NT2/D1 (cell line): ENCODE results near the gene TMEM106B.
"Not testable (repeated sequence)": the region's sequence is repeated elsewhere in the genome, so short reads cannot be mapped to it uniquely, and the experiment has no call there.

Experiments
- DNase-seq: peaks from one replicate; pipeline ENCODE4 v3.0.0-alpha.2; 2011; ENCODE audit warnings: low read depth, low spot score
- H3K27me3 ChIP-seq: 2 replicates; pipeline ENCODE4 v1.6.0; 2011; ENCODE audit warnings: mild to moderate bottlenecking; ENCODE audit not compliant: insufficient read length, insufficient read depth
- H3K36me3 ChIP-seq: 2 replicates; pipeline ENCODE4 v1.6.1; 2011; ENCODE audit warnings: mild to moderate bottlenecking, low read length, mixed read lengths; ENCODE audit not compliant: insufficient read depth, insufficient read length
- H3K4me1 ChIP-seq: 2 replicates; pipeline ENCODE4 v1.5.1; 2011; ENCODE audit not compliant: insufficient read depth, insufficient read length
- H3K4me3 ChIP-seq: 2 replicates; pipeline ENCODE4 v1.5.1; 2011; ENCODE audit warnings: low read depth; ENCODE audit not compliant: insufficient read length
- H3K9ac ChIP-seq: 2 replicates; pipeline ENCODE4 v1.6.0; 2011; ENCODE audit warnings: low read depth; ENCODE audit not compliant: insufficient read length
- H3K9me3 ChIP-seq: 2 replicates; pipeline ENCODE4 v1.5.1; 2011; ENCODE audit warnings: mild to moderate bottlenecking, low read length; ENCODE audit not compliant: insufficient read depth
- SUZ12 ChIP-seq: IDR thresholded peaks from 2 replicates; pipeline ENCODE4 v1.6.1; 2011; ENCODE audit not compliant: insufficient read length, insufficient read depth; ENCODE audit errors: extremely low read depth
- YY1 ChIP-seq: IDR thresholded peaks from 2 replicates; pipeline ENCODE4 v1.6.1; 2011; ENCODE audit not compliant: insufficient read length, insufficient read depth
- ZNF274 ChIP-seq: IDR thresholded peaks from 2 replicates; pipeline ENCODE4 v1.6.1; 2011; ENCODE audit warnings: mild to moderate bottlenecking, low read depth, low read length

Gene TMEM106B

DNA sequence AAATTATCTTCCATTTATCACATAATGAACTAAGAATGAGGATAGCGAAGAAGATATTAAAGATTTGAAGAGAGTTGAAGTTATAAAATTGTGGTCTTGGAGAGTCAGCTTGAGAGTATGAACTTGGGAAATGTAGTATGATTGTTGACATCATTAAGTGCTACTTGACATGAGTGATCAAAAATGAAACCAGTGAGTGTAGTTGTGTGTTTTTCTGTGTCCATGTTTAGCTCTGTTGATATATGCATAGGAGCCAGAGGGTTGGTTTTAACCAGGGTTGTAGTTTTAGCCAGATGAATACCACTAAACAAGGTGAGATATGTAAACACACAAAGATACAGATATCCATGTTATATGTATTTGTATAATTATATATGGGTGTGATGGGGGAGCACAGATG lies 6.2 kb downstream of the TMEM106B start:
- no peak for TF ChIP-seq YY1
- no peak for TF ChIP-seq ZNF274
- no peak for TF ChIP-seq SUZ12
- H3K9me3 ChIP-seq, result no peaks in the 10 kb centered on the region
- H3K4me1 ChIP-seq, result no peaks in the 10 kb centered on the region
- DNase-seq, result no peak
- peaks cover 20% of the 10 kb centered on the region for H3K36me3 ChIP-seq
- H3K4me3 ChIP-seq, result no peak overlapping the region
- H3K27me3 ChIP-seq, result no peaks in the 10 kb centered on the region
- no peak overlapping the region for H3K9ac ChIP-seq

DNA sequence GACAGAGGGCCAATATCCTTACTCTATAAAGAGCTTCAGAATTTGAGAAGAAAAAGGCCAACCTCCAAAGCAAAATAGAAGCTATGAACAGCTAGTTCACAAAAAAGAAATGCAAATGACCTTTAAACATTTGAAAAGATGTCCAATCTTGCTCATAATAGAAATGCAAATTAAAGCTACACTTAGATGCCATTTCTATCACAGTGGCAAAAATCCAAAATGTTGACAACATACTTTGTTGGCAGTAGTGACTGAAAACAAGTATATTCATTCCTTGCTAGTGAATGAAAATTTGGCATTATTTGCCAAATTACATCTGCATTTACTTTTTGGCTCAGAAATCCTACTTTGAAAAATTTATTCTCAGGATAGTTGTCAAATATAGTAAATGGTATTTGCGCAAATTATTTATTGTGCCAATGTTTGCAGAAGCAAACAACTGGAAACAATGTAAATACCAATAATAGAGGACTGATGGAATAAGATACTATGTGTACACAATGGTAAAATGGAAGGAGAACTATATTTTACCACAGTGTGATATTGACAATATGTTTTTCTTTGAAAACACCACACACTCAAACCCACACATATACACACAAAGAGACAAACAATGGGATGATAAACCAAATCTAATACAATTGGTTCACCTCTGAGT lies 9.4 kb downstream of the TMEM106B start:
- no peaks in the 10 kb centered on the region for H3K27me3 ChIP-seq
- H3K9ac ChIP-seq, result no peak overlapping the region
- DNase-seq, result no peak
- no peak overlapping the region for H3K4me3 ChIP-seq
- no peaks in the 10 kb centered on the region for H3K4me1 ChIP-seq
- H3K36me3 ChIP-seq, result peaks cover 12% of the 10 kb centered on the region
- no peaks in the 10 kb centered on the region for H3K9me3 ChIP-seq
- TF ChIP-seq ZNF274, result no peak
- TF ChIP-seq SUZ12, result no peak
- TF ChIP-seq YY1, result no peak

DNA sequence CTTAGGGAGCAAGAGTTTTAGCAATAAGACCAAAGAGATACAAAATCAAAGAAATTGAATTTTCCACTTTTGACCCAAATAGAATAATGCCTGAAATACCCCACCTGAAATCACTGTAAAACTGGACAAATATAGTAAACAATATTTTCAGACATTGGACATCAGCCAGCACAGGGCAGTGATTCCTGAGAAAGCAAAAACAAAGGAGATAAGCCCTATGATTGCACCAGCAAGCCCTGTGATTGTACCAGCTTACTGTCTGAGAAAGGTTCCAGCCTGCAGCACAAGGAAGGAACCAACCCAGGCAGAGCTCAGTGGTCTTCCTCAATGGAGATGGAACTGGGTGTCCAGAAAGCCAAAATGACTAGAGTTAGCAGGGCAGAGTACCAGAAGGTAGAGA lies 10.3 kb downstream of the TMEM106B start:
- TF ChIP-seq ZNF274 (no peak), YY1 (no peak), SUZ12 (no peak)
- H3K4me1 ChIP-seq, result no peaks in the 10 kb centered on the region
- H3K9me3 ChIP-seq, result no peaks in the 10 kb centered on the region
- H3K27me3 ChIP-seq, result no peaks in the 10 kb centered on the region
- H3K4me3 ChIP-seq, result no peak overlapping the region
- peaks cover 8% of the 10 kb centered on the region for H3K36me3 ChIP-seq
- no peak for DNase-seq
- H3K9ac ChIP-seq, result no peak overlapping the region

DNA sequence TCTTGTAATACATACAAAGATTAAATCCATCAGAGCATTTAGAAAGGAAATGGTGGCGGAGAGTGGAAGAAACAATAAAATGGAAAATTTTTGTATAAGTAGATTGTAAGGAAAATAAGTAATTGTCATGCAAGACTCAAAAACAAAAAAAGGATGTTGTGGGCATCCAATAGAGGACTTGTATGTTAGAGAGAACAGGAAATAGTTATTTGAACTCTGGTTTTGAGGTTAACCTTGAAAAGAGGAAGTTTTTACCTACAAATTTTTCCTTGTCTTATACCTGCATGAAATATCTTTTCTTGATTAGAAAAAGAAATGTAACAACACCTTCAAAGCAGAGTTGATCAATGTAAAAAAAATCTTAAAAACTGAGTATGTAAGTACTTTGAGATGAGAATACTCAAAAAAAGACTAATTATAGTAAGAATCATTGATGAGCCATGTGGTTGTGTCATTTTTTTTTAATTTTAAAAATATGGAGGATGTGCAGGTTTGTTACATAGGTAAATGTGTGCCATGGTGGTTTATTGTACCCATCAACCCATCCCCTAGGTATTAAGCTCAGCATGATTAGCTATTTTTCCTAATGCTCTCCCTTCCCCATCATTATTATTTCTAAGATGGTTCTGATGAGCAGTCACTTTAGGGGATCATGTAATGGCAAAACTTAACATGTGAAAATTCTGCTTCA lies 11.9 kb downstream of the TMEM106B start:
- peaks cover 8% of the 10 kb centered on the region for H3K36me3 ChIP-seq
- H3K4me3 ChIP-seq, result no peak overlapping the region
- no peaks in the 10 kb centered on the region for H3K27me3 ChIP-seq
- no peaks in the 10 kb centered on the region for H3K9me3 ChIP-seq
- no peak overlapping the region for H3K9ac ChIP-seq
- no peaks in the 10 kb centered on the region for H3K4me1 ChIP-seq
- DNase-seq, result no peak
- TF ChIP-seq ZNF274 (no peak), YY1 (no peak), SUZ12 (no peak)

DNA sequence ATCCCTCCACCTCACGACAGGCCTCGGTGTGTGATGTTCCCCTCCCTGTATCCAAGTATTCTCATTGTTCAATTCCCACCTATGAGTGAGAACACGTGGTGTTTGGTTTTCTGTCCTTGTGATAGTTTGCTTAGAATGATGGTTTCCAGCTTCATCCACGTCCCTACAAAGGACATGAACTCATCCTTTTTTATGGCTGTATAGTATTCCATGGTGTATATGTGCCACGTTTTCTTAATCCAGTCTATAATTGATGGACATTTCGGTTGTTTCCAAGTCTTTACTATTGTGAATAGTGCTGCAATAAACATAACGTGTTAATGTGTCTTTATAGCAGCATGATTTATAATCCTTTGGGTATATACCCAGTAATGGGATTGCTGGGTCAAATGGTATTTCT lies 13.9 kb downstream of the TMEM106B start:
- H3K4me3 ChIP-seq, H3K36me3 ChIP-seq, H3K27me3 ChIP-seq, H3K9ac ChIP-seq, DNase-seq, H3K9me3 ChIP-seq, H3K4me1 ChIP-seq: not testable (repeated sequence)

DNA sequence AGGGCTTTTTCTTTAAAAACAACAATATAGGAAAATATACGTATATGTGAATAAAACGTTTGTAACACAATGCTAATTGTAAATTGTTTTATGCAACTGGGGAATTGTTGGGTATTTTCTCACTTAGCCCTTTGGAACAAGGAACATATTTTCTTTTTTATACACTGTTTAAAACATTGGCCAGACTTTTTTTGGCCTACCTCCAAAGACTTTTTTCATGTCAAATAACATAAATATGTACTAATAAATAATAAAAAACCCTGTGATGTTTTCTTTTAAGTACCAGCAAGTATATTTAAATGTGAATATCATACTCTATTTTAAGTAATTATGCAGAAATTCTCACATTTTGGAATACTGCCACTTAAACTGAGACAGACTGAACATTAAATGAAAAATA lies 15.7 kb downstream of the TMEM106B start:
- Histone ChIP-seq H3K4me1 (no peaks in the 10 kb centered on the region), H3K9ac (no peak overlapping the region), H3K36me3 (peaks cover 3% of the 10 kb centered on the region), H3K9me3 (no peaks in the 10 kb centered on the region), H3K27me3 (no peaks in the 10 kb centered on the region), H3K4me3 (no peak overlapping the region)
- no peak for TF ChIP-seq YY1
- no peak for TF ChIP-seq SUZ12
- no peak for TF ChIP-seq ZNF274
- DNase-seq, result no peak

DNA sequence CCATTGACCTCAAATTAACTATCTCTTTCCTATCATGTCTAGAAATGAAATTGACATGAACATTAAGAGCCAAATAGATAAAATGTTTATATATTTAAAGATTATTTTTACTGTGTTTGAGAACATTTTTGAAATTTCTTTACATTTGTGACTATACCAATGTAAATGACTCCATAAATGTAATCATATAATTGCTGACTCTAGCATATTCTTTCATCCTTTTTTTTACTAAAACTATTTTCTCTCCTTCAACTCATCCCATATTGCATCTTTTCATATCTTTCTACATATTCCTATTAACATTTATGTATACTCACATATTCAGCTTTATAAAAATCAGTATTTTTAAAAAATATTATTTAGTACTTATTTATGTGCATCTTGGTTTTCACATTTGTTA lies 16.9 kb downstream of the TMEM106B start:
- no peak for TF ChIP-seq SUZ12
- no peak for TF ChIP-seq YY1
- no peak for TF ChIP-seq ZNF274
- DNase-seq, result no peak
- no peaks in the 10 kb centered on the region for H3K4me1 ChIP-seq
- H3K9me3 ChIP-seq, result no peaks in the 10 kb centered on the region
- peaks cover 5% of the 10 kb centered on the region for H3K36me3 ChIP-seq
- H3K27me3 ChIP-seq, result no peaks in the 10 kb centered on the region
- H3K4me3 ChIP-seq, result no peak overlapping the region
- H3K9ac ChIP-seq, result no peak overlapping the region

DNA sequence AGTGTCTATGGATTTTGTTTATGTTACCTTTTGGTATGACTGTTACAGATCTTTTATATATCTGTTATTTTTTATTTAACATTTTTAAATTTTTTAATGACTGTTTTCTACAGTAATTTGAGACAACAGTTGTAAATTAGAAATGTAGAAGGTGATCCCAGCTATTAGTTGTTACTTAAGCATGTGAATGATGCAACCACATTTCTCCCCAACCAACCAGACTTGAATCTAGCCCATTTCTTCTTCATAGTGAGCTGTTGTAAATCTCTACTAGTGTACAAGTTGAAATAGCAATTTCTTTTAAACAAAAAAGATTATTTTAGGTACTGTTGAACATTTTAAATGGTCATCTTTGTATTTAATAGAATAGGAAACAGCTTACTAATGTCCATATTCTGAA lies 18.0 kb downstream of the TMEM106B start:
- Histone ChIP-seq H3K4me3 (no peak overlapping the region), H3K9ac (no peak overlapping the region), H3K9me3 (no peaks in the 10 kb centered on the region), H3K27me3 (no peaks in the 10 kb centered on the region), H3K36me3 (peaks cover 5% of the 10 kb centered on the region), H3K4me1 (no peaks in the 10 kb centered on the region)
- TF ChIP-seq SUZ12, result no peak
- no peak for TF ChIP-seq YY1
- no peak for TF ChIP-seq ZNF274
- DNase-seq, result no peak
